Iris pigment epithelial cell (primary cell): ENCODE data around the gene C16orf86.
"Not testable (repeated sequence)": the region's sequence is repeated elsewhere in the genome, so short reads cannot be mapped to it uniquely, and the experiment has no call there.

Experiments used
- DNase-seq: peaks from one replicate; pipeline ENCODE4 v3.0.0-alpha.2; 2011; ENCODE audit warnings: low read depth

C16orf86 gene

GRCh38 chr16:67693517-67694285 is 27.1 kb downstream of the C16orf86 start:
- not testable (repeated sequence) for DNase-seq

- no peak for DNase-seq
These were observed 28.0 kb downstream of the C16orf86 start for GRCh38 chr16:67694611-67695010.

DNA sequence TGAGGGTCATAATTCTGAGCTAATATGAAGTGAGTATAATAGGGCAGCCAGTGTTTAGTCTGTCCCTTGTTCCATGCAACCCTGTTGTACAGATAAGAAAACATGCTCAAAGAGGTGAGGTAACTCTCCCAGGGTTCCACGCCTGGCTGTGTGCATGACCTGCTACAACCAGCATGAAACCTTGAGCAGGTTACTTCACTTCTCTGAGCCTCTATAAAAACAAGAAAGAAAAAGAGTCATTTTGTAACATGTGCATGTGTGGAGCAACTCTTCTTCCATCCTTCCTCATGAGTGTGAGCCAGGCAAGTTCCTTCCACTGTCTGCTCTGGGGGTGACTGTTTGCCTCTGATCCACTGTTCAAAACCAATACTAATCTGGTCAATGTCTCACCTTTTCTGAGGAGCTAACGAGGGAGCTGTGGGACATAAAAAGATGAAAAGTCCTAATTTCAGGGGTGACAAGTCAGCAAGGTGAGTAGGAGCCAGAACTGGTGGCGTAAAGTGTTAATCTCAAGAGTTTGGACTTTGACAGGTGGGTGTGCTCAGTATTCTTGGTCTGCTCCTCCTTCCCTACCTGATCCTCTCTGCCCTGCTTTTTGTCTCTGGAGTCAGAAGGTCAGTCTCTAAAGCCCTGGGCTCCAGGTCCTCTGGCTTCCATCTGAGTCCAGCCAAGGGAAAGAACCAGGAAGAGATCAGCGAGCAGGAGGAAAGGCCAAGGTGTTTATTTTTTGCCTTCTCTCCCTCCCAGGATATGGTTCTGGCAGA is 31.0 kb downstream of the C16orf86 start:
- DNase-seq = no peak

DNA sequence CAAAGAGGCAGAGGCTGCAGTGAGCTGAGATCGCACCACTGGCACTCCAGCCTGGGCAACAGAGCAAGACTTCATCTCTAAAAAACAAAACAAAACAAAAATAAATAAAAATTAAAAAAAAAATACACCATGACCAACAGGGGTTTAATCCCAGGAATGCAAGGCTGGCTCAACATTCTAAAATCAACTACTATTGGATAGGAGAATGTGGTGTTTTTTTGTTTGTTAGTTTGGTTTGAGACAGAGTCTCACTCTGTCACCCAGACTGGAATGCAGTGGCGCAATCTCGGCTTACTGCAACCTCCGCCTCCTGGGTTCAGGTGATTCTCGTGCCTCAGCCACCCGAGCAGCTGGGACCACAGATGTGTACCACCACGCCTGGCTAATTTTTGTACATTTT is 32.7 kb downstream of the C16orf86 start:
- no peak for DNase-seq

DNA sequence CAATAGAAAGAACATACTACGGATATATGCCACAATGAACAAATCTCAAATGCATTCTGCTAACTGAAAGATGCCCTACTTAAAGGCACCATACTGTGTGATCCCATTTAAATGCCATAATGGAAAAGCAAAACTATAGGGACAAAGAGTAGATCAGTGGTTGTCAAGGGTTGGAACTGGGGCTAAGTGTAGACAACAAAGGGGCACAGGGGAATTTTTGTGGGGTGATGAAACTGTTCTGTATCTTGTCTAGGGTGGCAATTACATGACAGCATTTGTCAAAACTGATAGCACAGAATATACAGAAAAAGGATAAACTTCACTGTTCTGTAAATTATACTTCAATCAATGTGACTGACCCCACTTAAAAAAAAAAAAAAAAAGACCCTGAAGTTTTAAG is 34.8 kb downstream of the C16orf86 start:
- DNase-seq = no peak

- DNase-seq = no peak
These were observed 35.5 kb downstream of the C16orf86 start for GRCh38 chr16:67702130-67702529.

- no peak for DNase-seq
These were observed 37.0 kb downstream of the C16orf86 start for GRCh38 chr16:67703626-67704025.

- no peak for DNase-seq
These were observed 37.5 kb downstream of the C16orf86 start for GRCh38 chr16:67704110-67704509.

DNA sequence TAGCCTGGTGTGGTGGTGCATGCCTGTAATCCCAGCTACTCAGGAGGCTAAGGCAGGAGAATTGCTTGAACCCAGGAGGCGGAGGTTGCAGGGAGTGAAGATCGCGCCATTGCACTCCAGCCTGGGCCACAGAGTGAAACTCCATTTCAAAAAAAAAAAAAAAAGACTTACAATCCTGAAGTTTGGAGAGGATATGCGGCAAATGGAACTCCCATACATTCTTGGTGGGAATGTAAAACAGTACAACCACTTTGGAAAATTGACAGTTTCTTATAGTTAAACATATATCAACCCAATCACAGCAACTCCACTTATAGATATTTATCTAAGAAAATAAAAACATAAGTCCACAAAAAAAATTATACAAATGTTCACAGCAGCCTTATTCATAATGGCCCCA is 40.6 kb downstream of the C16orf86 start:
- no peak for DNase-seq

GRCh38 chr16:67707790-67708189 is 41.2 kb downstream of the C16orf86 start:
- DNase-seq = no peak

DNA sequence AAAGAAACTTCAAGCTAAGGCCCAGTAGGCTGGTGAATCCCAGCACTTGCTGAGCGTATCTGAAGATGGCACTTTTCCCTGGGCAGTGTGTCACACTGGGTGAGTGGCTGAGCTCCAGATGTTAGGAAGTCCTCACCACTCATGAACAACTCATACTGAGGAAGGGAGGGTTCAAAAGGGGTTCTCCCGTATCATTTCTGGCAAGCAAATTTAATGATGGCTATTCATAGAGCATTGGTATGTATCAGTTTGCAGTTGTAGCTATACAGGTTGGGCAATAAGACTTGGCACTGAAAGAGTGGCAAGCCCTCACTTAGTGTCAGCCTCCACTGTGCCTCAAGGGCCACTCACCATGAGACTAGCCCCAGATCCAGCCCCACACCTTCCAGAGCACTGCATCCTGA is 41.8 kb downstream of the C16orf86 start:
- no peak for DNase-seq

GRCh38 chr16:67709050-67709449 is 42.4 kb downstream of the C16orf86 start:
- DNase-seq = no peak

DNA sequence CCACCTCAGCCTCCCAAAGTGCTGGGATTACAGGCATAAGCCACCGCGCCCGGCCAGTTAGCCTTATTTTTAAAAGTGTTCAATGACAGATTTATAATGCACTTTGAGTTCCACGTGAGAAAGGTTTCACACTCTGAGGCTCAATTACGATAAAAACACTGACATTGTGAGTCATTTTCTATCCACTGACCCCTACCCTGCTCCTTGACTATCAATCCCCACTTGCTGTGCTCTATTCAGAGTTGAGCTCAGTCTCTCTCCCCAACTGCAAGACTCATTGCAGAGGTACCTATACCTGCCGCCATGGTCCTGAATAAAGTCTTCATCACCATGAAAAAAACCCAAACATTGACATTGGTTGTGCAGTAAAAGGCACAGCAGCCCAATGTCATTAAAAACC is 44.0 kb downstream of the C16orf86 start:
- no peak for DNase-seq

DNA sequence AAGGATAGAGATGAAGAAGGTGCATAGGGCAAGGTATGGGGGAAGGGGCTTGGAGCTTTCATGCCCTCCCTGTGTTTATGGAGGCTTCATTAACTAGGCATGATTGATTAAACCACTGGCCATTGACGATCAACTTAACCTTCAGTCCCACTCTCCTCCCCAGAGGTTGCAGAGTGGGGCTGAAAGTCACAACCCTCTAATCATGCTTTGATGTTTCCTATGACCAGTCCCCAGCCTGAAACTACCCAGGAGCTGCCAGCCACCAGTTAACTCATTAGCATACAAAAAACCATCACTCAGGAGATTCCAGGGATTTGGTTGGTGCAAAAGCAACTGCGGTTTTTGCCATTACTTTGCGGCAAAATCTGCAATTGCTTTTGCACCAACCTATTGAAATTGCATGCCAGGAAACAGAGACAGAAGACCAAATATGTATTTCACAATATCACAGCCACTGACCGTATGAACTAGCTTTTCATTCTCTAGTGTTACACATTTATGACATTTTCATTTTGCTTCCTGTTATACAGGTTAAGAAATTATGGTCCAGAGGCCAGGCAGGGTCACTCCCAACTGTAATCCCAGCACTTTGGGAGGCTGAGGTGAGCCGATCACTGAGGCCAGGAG is 47.1 kb downstream of the C16orf86 start:
- DNase-seq = no peak

- DNase-seq = no peak
These were observed 47.9 kb downstream of the C16orf86 start for GRCh38 chr16:67714522-67714921.

- DNase-seq = no peak
These were observed 49.5 kb downstream of the C16orf86 start for GRCh38 chr16:67716097-67716496.
